ENCODE data around the gene ADAMTS12.

- no peak for TF ChIP-seq POLR2A (IDR thresholded peaks at IDR 0.05)
- TF ChIP-seq, protein P1, sequence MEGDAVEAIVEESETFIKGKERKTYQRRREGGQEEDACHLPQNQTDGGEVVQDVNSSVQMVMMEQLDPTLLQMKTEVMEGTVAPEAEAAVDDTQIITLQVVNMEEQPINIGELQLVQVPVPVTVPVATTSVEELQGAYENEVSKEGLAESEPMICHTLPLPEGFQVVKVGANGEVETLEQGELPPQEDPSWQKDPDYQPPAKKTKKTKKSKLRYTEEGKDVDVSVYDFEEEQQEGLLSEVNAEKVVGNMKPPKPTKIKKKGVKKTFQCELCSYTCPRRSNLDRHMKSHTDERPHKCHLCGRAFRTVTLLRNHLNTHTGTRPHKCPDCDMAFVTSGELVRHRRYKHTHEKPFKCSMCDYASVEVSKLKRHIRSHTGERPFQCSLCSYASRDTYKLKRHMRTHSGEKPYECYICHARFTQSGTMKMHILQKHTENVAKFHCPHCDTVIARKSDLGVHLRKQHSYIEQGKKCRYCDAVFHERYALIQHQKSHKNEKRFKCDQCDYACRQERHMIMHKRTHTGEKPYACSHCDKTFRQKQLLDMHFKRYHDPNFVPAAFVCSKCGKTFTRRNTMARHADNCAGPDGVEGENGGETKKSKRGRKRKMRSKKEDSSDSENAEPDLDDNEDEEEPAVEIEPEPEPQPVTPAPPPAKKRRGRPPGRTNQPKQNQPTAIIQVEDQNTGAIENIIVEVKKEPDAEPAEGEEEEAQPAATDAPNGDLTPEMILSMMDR (IDR thresholded peaks at IDR 0.05), result no peak
These were observed 2.8 kb upstream of the ADAMTS12 start for GRCh38 chr5:33894566-33894965.

All from lower leg skin (tissue), 3 donors.